Subcutaneous adipose tissue (tissue), 4 donors: Measurements from ENCODE around the gene COX19. TPM values are rescaled to one million over a fixed set of nuclear protein-coding genes. Genes with fewer than 3 reads are reported as not detected.
A peak's percentile ranks its signal among the peaks of the same experiment; 100 is the strongest.

Source experiments
- CTCF ChIP-seq: fragments of 450-650 bp; IDR thresholded peaks from one replicate; pipeline ENCODE4 v1.5.1; 2016; ENCODE audit warnings: low read depth, mild to moderate bottlenecking, control low read depth, antibody characterized with exemption, moderate library complexity
- small RNA-seq: library from RNA; depleted of rRNA; stranded (forward); fragments of <200 nt; gene quantifications from one replicate; pipeline ENCODE3, GENCODE V24; 2016
- total RNA-seq, 4 donors: library from RNA; depleted of rRNA; stranded (reverse); fragments of >200 nt; gene quantifications; one replicate each; pipeline ENCODE4 v1.1.0, GENCODE V29; 2016

COX19 gene
- total RNA-seq, 4 donors from 2014 or later, result 13.9 to 18.3 (median 14.9) TPM

DNA sequence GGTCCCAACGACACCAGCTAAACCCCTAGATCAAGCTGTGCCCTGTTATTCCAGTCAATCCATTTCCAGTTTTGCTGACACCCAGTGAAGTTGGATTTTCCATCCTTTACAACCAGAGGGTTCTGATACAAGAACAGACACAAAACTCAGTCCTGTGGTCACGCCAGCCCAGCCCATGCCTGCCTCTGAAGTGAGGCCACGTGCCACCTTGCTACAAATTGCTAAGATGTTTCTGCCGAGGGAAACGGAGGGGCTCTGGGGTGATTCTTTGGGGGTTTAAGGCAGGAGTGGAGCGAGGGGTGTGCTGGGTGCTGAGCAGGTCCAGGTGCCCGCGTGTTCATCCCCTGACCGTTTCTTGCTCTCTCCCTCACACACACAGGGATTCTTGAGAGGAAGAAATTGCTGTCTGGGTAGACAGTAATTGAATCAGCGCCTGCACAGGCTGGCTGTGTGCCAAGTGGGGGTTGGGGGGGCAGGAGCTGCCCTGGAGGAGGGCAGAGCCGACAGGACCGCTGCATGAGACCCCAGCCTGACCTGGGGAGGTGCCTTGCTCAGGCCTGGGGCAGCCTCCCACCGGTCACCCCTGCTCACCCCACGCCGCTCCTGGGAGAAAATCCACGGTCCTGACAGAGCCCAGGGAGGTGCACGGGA is 58.9 kb downstream of the COX19 start:
- TF ChIP-seq CTCF, result no peak

Small RNA genes lying within 50 kb of the gene (small RNA-seq; reads per million reads assigned to genes)
- 8.4 reads per million, percentile 87 among the genes with 10 or more reads in this experiment for gene MIR339

Other genes starting within 250 kb of the COX19 start
- 10 to 100 TPM; 11.2 to 19.4 (median 12.8) TPM for gene DNAAF5, start 248.8 kb downstream of the COX19 start, total RNA-seq
- gene PRKAR1B, start 248.3 kb downstream of the COX19 start, total RNA-seq, result 10 to 100 TPM in 1 of 4 donors, 1 to 10 TPM in 3; 3.8 to 11.6 (median 6.3) TPM
- 100 to 1,000 TPM; 103 to 239 (median 166) TPM for gene SUN1, start 143.1 kb downstream of the COX19 start, total RNA-seq
- gene GET4, start 99.0 kb downstream of the COX19 start, total RNA-seq, result 10 to 100 TPM; 16.3 to 35.0 (median 17.9) TPM
- 10 to 100 TPM in 3 of 4 donors, 1 to 10 TPM in 1; 8.9 to 12.4 (median 10.2) TPM for gene ADAP1, start 20.9 kb downstream of the COX19 start, total RNA-seq
- gene CYP2W1, start 7.6 kb upstream of the COX19 start, total RNA-seq, result not detected
- 100 to 1,000 TPM in 1 of 4 donors, 10 to 100 TPM in 3; 44.0 to 145 (median 61.4) TPM for gene GPR146, start 69.0 kb upstream of the COX19 start, total RNA-seq
- gene GPER1, start 112.6 kb upstream of the COX19 start, total RNA-seq, result 1 to 10 TPM; 4.2 to 8.9 (median 6.0) TPM
- gene ZFAND2A, start 184.6 kb upstream of the COX19 start, total RNA-seq, result 10 to 100 TPM; 23.9 to 29.2 (median 26.7) TPM